Fibroblast of mammary gland (primary cell): Measurements from ENCODE around the gene SDCCAG8.

Experiments
- DNase-seq: peaks from one replicate; pipeline ENCODE4 v3.0.0-alpha.2; 2010; ENCODE audit warnings: low read depth
- H3K4me3 ChIP-seq: 2 replicates; pipeline ENCODE4 v1.5.1; 2011; ENCODE audit warnings: low read depth, mild to moderate bottlenecking, low read length, moderate library complexity; ENCODE audit not compliant: control insufficient read depth
- CTCF ChIP-seq: conservative IDR thresholded peaks from 2 replicates; pipeline ENCODE4 v1.5.1; 2011; ENCODE audit warnings: low read depth, low read length, inconsistent platforms; ENCODE audit not compliant: control insufficient read depth, insufficient read depth

SDCCAG8 gene

GRCh38 chr1:243394601-243395464 lies 139.0 kb downstream of the SDCCAG8 start:
- H3K4me3 ChIP-seq = no peak overlapping the region
- no peak for TF ChIP-seq CTCF

DNA sequence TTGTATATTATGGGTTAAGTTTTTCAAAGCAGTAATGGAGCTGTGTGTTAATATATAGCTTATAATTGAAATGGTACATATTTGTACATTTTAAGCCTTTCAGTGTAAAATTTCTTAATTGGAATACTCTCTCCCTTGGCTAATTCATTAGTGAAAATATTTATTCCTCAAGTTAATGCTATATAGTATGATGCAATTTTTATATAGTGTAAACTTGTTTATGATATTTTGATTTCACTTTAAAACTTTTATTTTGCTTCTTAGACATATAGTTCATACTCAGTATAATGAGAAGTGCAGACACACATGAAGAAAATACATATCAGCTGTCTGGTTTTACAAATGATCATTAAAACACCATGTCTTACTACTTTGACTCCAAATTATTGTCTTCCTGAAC lies 140.6 kb downstream of the SDCCAG8 start:
- TF ChIP-seq CTCF = no peak
- no peak for DNase-seq
- H3K4me3 ChIP-seq = no peak overlapping the region

More at GRCh38 chr1:243394601-243395464, 139.0 kb downstream of the SDCCAG8 start:
- no peak for DNase-seq

DNA sequence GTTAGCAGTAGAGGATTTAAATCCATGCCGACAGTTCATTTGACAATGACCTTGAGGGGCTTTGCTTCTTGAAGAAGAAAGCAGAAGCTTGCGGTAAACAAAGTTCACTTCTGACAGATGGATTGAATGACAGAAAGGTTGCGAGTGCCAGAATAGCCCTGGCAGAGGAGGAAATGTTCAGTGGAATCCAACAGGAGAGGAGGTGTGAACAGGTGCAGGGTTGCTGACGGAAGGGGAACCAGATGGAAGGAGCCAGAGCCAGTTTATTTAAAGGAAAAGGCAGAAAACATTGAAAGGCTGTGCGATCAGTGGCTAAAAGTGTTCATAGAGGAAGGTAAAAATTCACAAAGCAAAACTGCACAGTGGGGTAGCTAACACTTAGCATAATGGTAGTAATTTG lies 141.0 kb downstream of the SDCCAG8 start:
- TF ChIP-seq CTCF = no peak
- no peak overlapping the region for H3K4me3 ChIP-seq
- no peak for DNase-seq

DNA sequence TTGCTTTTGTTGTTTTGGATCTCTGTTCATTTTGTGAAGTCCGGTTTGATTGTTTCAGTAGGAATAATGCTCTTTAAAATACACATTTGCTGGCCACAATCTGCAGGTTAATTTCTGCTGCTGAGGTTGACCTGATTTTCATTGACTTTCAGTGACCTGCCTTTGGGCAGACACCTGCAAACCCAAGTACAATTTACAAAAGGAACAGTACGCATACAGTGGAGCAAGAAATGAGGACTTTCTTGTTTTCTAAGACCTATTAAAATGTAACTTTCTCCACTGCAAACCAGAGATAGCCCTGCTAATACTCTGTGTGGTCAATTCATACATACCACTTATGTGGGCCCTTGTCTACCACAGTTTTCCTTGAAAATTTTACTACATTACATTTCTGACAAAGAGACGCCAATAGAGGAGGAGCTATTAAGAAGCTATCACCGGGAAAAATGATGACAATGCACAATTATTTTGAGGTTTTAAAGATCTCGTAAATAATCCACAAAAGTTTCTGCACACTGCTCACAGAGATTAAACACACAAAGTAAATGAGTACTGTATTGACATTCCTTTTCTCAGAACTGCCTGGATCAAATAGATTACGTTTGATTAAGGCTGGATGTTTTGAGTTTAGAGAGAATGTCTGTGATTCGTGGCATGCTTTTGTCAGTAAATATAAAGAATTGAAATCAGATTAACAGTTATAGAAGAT lies 141.9 kb downstream of the SDCCAG8 start:
- H3K4me3 ChIP-seq = no peak overlapping the region
- no peak for DNase-seq
- TF ChIP-seq CTCF = no peak

DNA sequence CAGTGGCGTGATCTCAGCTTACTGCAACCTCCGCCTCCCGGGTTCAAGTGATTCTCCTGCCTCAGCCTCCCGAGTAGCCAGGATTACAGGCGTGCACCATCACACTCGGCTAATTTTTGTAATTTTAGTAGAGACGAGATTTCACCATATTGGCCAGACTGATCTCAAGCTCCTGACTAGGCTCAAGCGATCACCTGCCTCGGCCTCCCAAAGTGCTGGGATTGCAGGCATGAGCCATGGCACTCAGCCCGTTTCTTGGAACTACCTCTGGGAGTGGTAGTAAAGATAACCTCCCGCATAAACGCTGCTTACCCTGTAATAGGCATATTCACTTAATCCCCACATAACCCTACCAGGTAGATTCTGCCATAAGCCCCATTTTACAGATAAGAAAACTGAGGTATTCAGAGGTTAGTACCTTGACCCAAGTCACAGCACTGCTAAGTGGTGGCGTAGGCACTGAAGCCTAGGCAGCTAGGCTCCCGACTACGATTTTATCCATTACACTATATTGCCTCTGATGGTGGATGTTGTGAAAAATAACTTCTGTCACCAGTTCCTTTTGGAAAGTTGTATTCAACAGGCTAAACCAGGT lies 143.8 kb downstream of the SDCCAG8 start:
- DNase-seq = no peak
- no peak overlapping the region for H3K4me3 ChIP-seq
- no peak for TF ChIP-seq CTCF

DNA sequence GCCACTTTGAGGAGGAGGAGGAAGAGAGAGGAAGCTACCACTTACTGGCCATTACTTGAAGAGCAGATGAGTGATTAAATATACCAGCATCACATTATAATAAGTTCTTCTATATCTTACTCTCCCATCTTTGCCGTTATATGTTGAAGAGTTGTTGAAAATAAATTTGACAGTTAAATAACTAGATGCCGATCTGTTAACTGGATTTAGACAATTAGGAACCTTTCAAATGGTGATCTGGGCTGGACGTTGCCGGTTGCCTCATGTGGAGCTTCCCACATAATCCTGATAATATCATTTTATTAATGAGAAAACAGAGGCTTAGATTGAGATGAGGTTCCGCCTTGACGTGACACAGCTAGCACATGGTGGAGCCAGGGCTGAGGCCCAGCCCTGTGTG lies 147.0 kb downstream of the SDCCAG8 start:
- no peak overlapping the region for H3K4me3 ChIP-seq
- DNase-seq = no peak

More for the DNA sequence above, 147.0 kb downstream of the SDCCAG8 start:
- TF ChIP-seq CTCF = no peak
